SK-N-MC (cell line): ENCODE data around the gene BGN.
A peak's percentile ranks its signal among the peaks of the same experiment; 100 is the strongest.

ENCODE experiments used
- DNase-seq: peaks from one replicate; pipeline ENCODE4 v3.0.0-alpha.2; 2011; ENCODE audit warnings: low read depth, low spot score
- H3K27ac ChIP-seq: fragments of 200-600 bp; sonication (generic); 2 replicates; pipeline ENCODE4 v1.5.1; 2016; ENCODE audit warnings: mixed run types
- H3K36me3 ChIP-seq: fragments of 200-600 bp; sonication (generic); 2 replicates; pipeline ENCODE4 v1.6.1; 2017; ENCODE audit warnings: antibody characterized with exemption, low read length, mixed read lengths; ENCODE audit not compliant: insufficient read depth
- H3K4me3 ChIP-seq: fragments of 200-600 bp; sonication (generic); 2 replicates; pipeline ENCODE4 v1.5.1; 2016
- H3K9ac ChIP-seq: fragments of 200-600 bp; sonication (generic); 2 replicates; pipeline ENCODE4 v1.8.0; 2017; ENCODE audit warnings: mixed run types, mixed read lengths; ENCODE audit not compliant: insufficient read length
- H3K9me3 ChIP-seq: fragments of 200-600 bp; sonication (generic); 2 replicates; pipeline ENCODE4 v1.6.1; 2017; ENCODE audit warnings: low read depth, mild to moderate bottlenecking, antibody characterized with exemption, low read length, moderate library complexity, mixed read lengths
- EZH2 ChIP-seq: fragments of 200-600 bp; sonication (generic); IDR thresholded peaks from one replicate; pipeline ENCODE4 v1.6.1; 2017; ENCODE audit warnings: antibody characterized with exemption
- FOXP2 ChIP-seq: optimal IDR thresholded peaks from 2 replicates; pipeline ENCODE3; 2011; ENCODE audit warnings: mild to moderate bottlenecking, moderate library complexity; ENCODE audit not compliant: insufficient read depth; ENCODE audit errors: extremely low read length, control extremely low read depth
- POLR2AphosphoS5 ChIP-seq: IDR thresholded peaks from 2 replicates; pipeline ENCODE4 v1.6.1; 2012; ENCODE audit warnings: mild to moderate bottlenecking, low read depth, low read length, borderline replicate concordance

The BGN gene

DNA sequence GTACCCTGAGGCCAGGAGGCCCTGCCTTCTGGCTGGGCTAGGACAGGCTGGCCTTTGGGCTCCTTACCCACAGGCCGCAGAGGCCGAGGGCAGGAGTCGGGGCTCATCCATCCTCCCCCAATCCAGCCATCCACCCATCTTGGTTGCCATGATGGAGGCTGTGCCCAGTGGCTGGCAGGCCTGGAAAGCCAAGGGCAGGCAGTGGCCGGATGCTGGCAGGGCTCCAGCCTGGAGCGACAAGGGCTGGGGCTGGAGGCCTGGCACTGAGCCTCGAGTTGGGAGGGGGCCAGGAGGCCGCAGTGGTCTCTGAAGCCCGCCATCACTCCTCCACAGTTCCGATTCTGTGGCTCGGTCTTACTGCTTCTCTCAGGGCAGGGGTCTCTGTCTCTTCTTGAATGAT lies 8.6 kb upstream of the BGN start:
- Histone ChIP-seq H3K36me3 (no peaks in the 10 kb centered on the region), H3K9me3 (no peaks in the 10 kb centered on the region), H3K4me3 (no peak overlapping the region), H3K27ac (no peak overlapping the region), H3K9ac (no peak overlapping the region)
- TF ChIP-seq FOXP2 (no peak), POLR2AphosphoS5 (no peak), EZH2 (no peak)
- no peak for DNase-seq

DNA sequence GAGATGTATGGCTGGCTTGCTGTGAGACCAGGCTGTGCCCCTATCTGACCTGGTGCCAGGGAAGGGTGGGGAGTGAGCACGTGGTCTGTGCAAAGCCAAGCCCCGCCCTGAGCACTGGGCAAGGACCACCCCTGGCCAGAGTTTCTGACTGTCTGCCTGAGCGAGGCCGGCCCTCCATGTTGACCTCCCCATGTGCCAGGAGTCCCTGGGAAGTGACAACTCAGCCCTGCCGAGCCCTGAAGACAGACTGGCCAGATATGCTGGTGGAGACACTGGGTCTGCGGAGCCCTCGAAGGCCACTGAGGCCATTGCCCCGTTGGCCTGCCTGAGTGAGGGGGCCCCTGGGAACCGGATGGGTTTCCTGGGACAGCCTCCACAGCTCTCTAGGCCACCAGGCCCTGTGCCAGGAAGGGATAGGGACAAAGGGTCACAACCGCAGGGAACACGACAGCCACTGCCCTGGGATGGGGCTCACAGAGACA lies 7.1 kb upstream of the BGN start:
- DNase-seq, result no peak
- TF ChIP-seq POLR2AphosphoS5 (no peak), EZH2 (no peak), FOXP2 (no peak)
- Histone ChIP-seq H3K36me3 (no peaks in the 10 kb centered on the region), H3K4me3 (no peak overlapping the region), H3K27ac (no peak overlapping the region), H3K9me3 (no peaks in the 10 kb centered on the region), H3K9ac (no peak overlapping the region)

DNA sequence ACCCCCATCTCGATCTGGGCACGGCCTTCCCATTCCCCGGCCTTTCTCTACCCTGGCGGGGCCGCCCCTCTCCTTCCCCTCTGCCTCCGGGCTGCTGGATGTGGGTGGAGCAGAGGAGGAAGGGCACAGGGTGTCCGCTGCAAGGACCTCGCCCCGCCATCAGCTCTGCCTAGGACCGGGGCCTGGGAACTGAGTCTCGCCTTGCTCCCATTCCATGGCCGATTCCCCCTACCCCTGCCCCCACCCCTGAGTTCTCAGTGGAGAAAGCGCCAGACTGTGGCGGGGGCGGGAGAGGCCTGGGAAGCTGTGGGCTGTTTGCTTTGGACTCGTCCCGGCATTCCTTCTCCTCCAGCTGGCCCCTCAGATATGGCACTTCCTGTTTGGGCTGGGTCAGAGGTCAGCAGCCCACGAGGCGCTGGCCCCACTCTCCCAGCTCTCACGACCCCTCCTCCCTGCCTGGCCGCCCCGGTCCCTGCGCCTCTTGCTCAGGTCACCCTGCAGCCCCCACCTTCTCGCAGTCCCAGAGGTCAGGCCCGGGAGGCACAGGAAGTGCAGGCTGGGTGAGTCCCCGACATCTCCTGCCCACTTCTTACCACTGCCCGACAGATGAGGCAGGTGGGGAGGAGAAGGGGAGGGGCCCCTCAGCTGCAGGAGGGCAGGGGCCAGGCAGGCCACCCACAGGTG lies 6.4 kb upstream of the BGN start:
- Histone ChIP-seq H3K9ac (no peak overlapping the region), H3K9me3 (no peaks in the 10 kb centered on the region), H3K36me3 (no peaks in the 10 kb centered on the region), H3K4me3 (no peak overlapping the region), H3K27ac (no peak overlapping the region)
- TF ChIP-seq FOXP2 (no peak), POLR2AphosphoS5 (no peak), EZH2 (no peak)
- DNase-seq, result no peak

DNA sequence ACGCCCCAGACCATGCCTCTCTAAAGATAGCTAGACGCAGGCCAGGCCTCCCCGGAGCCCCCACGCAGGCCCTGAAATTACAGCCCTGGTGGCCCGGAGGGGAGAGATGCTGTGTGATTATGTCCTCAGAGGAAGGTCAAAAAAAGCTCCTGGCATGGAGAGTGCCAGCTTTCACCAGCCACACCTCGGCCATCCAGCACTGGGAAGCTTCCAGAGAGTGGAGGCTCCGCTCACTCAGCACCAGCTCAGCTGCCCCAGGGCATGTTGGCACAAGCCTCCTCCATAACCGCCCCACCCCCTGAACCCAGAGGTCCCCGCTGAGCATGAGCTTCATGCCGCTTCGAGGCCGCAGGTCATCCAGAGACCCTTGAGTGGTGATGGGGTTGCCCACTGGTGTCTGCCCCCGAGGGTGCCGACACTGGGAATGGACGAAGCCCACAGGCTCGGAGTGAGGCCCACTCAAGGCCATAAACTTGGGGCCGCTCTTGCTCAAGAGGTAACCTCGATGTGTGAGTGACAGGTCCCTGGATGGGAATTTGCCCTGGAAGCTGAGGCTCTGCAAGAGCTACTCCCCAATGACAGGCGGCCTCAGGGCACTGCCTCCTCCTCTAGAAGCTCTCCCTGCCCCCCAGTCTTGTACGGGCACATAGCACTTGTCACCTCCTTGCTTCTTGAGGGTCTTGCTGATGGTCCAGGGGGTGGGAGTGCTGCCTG lies 4.4 kb upstream of the BGN start:
- H3K9ac ChIP-seq, result no peak overlapping the region
- no peak for TF ChIP-seq FOXP2
- no peak for DNase-seq

DNA sequence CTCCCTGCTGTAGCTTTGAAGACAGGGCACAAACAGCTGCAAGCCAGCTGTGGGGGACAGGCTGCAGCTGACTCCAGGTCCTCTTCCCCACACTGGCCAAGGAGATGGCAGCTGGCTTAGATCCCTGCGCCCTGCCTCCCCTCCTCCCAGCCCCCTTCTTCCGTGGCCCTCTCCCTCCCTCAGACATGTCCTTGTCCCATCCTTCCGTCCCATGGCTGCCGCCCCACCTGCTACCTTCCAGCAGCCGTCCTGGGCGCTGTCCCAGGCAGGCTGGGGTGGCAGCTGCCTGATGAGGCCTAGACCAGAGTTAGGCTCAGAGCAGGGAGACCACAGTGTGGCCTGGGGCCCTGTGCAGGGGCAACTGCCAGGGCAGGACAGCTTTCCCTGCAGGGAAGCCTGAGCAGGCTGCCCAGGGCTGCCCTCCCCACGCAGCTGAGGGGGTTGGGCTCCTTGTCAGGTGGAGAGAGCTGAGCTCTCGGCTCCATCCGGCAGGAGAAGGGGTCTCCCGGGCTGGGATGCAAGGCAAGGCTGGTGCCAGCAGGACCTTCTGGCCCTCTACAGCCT lies 3.3 kb upstream of the BGN start:
- DNase-seq, result no peak
- H3K9me3 ChIP-seq, result no peaks in the 10 kb centered on the region
- TF ChIP-seq EZH2, result no peak
- TF ChIP-seq POLR2AphosphoS5, result no peak
- TF ChIP-seq FOXP2, result no peak
- H3K36me3 ChIP-seq, result no peaks in the 10 kb centered on the region
- no peak overlapping the region for H3K9ac ChIP-seq
- peak overlapping the region; percentile 19; the same call in 1 of the 2 replicates for H3K27ac ChIP-seq
- H3K4me3 ChIP-seq, result peak overlapping the region; percentile 36; the same call in 1 of the 2 replicates

More for the DNA sequence above, 4.4 kb upstream of the BGN start:
- no peak overlapping the region; the same call in 1 of the 2 replicates for H3K27ac ChIP-seq
- no peaks in the 10 kb centered on the region for H3K9me3 ChIP-seq
- no peak overlapping the region for H3K4me3 ChIP-seq
- H3K36me3 ChIP-seq, result no peaks in the 10 kb centered on the region

DNA sequence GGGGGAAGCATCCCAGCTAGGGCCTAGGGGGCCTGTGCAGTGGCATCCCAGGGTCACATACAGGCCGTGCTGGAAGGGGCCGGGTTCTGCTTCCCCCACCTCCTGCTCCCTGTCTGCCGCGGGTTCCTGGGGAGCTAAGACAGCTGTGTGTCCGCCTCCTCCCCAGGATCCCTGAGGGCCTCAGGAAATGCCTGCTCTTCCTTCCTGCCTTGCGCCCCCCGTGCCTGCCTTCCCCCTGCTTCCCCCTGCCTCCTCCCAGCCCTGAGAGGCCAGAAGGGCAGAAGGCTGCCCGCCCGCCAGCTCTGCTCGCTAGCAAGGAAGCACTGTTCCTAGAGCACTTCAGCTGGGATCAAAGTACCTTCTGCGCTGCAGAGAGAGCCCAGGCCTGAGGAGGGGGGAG lies 2.9 kb upstream of the BGN start:
- no peaks in the 10 kb centered on the region for H3K36me3 ChIP-seq
- no peaks in the 10 kb centered on the region for H3K9me3 ChIP-seq
- H3K9ac ChIP-seq, result no peak overlapping the region
- DNase-seq, result no peak
- H3K27ac ChIP-seq, result peak overlapping the region; percentile 25; the same call in 1 of the 2 replicates
- peak overlapping the region; percentile 36; the same call in 1 of the 2 replicates for H3K4me3 ChIP-seq
- TF ChIP-seq FOXP2 (no peak), POLR2AphosphoS5 (0 out of 2 replicates have a peak, but pooled peaks have one; percentile 19)

DNA sequence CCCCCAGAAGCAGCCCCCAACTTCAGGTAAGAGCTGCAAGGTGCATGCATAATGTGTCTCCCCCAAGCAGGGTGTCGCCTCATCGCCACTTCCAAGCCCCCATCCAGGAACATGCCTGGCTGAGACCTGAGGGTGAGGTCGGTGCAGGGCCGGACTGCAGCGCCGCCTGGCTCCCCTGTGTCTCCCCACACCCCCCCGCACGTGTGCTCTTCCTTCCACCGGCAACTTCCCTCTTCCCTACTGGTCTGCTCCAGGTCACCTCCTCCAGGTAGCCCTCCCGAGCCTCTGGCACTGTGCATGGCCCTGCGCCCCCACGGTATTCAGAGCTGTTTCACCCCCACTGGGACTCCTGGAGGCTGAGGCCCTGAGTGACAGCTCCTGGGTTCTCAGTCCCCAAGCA lies 2.2 kb upstream of the BGN start:
- Histone ChIP-seq H3K9ac (no peak overlapping the region), H3K9me3 (no peaks in the 10 kb centered on the region), H3K4me3 (no peak overlapping the region), H3K27ac (no peak overlapping the region), H3K36me3 (no peaks in the 10 kb centered on the region)
- no peak for TF ChIP-seq FOXP2
- TF ChIP-seq EZH2, result no peak
- no peak for TF ChIP-seq POLR2AphosphoS5
- no peak for DNase-seq

DNA sequence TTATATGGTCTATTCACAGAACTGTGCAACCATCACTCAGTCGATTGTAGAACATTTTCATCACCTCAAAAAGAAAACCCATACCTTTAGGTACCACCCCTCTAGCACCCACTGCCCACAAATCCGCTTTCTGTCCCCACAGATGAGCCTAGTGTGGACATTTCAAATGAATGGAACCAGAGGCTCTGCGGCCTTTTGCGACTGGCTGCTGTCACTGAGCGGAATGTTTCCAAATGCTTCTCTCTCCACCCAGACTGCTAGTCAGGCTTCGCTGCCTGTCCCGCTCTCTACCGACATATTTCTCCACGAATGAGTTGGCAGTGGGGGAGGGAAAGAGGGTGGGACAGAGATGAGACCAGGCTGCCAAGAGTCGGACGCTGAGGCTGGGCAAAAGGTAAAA lies 1.7 kb upstream of the BGN start:
- no peak overlapping the region for H3K9ac ChIP-seq
- TF ChIP-seq EZH2 (no peak), POLR2AphosphoS5 (no peak), FOXP2 (no peak)

DNA sequence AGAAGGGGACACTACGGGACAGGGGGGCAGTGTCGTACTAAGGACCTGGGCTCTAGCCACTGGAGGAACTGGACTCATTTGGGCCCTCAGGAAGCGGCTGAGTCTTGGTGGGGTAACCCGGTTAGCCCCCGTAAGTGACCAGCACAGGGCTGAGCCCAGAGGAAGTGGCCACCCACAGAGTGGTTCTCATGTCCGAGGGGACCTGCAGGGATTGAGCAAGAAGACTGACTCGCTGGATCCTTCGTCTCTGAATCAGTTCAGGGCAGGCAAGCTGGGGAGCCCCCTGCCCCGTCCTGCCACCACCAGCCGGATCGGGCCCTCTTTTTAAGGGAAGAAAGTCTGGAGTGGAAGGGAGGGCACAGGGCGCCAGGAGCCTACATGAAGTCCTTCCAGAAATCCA lies 719 bp upstream of the BGN start:
- TF ChIP-seq POLR2AphosphoS5 (no peak), FOXP2 (no peak), EZH2 (no peak)
- no peaks in the 10 kb centered on the region for H3K36me3 ChIP-seq
- no peaks in the 10 kb centered on the region for H3K9me3 ChIP-seq
- H3K4me3 ChIP-seq, result no peak overlapping the region
- no peak overlapping the region for H3K27ac ChIP-seq
- DNase-seq, result no peak
- no peak overlapping the region for H3K9ac ChIP-seq

More for the DNA sequence above, 1.7 kb upstream of the BGN start:
- no peaks in the 10 kb centered on the region for H3K36me3 ChIP-seq
- no peak for DNase-seq
- H3K27ac ChIP-seq, result no peak overlapping the region
- no peak overlapping the region for H3K4me3 ChIP-seq
- H3K9me3 ChIP-seq, result no peaks in the 10 kb centered on the region
